ENCODE measurements around the gene CSNK1G3.
"Not testable (repeated sequence)": the region's sequence is repeated elsewhere in the genome, so short reads cannot be mapped to it uniquely, and the experiment has no call there.

Gene CSNK1G3

DNA sequence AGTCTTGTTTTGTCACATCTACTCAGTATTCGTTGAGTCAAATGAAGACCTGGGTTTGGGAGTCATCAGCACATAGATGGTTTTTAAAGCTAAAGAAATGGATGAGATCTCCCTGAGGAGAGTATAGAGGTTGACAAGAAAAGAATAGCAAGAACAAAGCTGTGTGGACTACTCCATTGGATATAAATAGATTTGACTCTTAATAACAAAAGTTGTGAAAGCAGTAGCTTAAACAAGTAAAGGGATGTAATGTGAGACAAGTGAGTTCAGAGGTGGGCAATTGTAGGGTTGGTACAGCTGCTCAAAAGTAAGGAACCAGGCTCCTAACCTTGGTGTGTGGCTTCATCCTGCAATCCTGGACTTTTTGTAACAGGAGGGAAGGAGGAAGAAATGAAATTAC is 49.3 kb downstream of the CSNK1G3 start:
- DNase-seq: no peak

DNA sequence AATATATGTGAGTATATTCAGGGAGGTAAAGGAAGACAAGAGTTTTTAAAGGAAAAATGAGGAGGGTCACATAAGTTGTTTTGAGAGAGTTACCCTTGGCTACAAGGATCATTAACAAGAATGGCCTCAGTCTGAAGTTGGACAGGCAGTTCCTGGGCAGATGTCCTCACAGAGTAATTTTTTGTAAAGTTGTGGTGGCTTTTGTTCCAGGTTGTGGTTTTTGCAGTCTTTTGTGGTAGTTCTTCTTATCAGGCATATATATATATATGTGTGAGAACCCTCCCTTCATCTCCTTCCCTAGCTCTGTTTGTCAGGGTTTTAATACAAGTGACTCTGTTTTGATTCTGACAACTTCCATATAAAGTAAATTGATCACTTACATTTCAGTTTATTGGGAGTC is 60.0 kb downstream of the CSNK1G3 start:
- peak; percentile 21 for DNase-seq

DNA sequence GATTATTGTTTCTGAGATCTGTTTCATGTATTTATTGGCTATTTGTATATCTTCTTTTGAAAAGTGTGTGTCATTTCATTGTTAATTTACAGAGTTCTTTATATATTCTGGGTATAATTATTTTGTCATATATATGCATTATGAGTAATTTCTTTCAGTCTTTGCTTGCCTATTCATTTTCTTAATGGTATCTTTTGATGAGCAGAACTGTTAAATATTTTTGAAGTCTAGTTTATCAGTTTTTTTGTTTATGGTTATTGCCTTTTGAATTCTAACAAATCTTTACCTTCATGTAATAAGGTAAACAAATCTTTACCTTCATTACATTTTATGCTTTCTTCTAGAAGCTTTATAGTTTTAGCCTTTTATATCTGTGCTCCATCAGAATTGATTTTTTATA is 66.4 kb downstream of the CSNK1G3 start:
- DNase-seq: no peak

DNA sequence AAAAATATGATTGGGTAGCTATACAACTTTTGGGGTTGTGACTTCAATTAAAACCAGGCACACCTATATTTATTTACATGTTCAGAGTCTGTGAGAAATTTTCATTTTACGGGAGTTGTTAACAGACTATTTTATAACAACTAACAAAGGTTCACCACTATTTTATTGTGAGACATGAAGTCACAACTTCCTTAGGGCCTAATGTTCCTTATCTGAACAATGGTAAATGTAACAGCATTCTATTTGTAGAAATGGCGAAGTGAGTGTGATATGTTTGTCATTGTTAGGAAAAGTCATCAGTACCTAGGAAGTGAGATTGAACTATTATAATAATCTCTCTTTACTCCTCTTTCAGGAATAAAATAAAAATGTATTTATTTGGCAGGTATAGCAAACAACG is 67.4 kb downstream of the CSNK1G3 start:
- no peak for DNase-seq

DNA sequence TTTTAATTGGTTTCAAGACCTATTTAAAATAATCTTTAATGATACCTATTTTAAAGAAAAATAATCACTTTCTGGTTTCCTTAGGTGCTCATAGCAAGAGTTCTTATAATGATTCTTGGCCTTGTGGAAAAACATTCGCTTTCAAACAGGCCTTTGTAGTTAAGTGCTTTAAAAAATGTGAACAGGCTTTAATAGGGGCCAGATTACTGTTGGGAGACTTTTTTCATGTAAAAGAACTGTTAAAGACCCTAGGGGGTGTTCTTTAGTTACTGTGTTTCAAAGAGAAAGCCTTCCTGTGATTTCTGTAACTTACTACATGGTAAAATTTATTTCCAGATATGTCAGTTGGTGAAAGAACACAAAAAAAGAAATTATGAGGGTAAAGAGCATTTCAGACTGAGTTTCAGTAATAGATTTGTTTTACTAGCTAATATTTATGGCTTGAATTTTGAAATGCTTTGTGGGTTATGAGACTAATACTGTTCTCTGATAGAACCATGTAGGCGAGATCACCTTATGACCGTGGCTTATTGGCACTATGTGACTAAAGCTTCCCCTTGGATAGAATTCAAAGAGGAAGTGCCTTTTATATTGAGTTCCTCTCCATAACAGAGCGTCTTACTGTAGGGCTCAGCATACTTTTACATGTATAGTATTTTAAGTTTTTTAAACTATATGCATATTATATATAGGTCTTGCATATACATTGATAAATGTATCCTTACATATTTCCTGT is 70.7 kb downstream of the CSNK1G3 start:
- peak; percentile 53 for DNase-seq

DNA sequence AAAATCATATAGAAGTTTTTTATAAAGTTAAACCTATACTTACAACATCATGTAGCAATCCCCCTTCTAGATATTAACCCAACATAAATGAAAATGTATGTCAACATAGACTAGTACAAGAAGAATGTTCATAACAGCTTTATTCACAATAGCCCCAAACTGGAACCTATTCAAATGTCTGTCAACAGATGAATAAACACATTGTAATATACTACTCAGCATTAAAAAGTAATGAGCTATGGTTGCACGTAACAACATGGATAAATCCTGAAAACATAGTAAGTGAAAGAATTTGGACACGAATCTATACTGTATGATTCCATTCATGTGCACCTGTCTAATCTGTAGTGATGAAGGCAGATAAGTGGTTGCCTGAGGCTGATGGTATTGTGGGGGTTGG is 73.9 kb downstream of the CSNK1G3 start:
- no peak for DNase-seq

DNA sequence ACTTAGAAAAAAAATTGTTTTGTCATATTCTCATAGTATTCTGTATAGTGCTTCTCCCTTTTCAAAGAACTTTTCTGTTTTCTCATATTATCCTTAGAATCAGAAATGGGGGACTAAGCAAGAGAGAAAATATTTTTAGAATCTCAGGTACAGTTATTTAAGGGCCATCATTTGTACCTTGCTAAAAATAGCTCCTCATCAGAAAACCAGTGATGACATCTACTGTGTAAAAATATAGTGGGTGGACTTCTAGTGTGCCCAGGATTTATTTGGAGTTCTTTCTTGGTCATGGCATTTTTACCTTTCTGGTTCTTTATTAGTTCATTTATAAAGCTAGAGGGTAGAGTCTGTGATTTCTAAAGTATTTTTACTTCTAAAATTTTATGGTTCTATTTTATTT is 82.5 kb downstream of the CSNK1G3 start:
- DNase-seq: no peak

DNA sequence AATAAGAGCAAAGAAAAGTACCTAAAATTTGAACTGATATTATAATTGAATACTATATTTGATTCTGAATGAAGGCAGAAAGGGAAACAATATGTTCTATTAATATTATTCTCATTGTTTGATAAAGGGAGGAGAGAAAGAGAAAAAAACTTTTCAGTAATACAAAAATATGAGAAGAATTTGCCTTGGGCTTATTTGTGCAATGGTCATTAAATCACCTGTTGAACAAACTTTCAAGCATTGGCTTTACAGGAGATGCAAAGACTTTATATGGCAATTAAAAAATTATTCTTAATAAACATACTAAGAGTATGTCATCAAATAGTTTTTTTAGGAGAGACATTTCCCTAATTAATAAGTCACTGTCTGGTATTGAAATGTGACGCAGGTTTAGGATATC is 85.0 kb downstream of the CSNK1G3 start:
- DNase-seq: no peak

DNA sequence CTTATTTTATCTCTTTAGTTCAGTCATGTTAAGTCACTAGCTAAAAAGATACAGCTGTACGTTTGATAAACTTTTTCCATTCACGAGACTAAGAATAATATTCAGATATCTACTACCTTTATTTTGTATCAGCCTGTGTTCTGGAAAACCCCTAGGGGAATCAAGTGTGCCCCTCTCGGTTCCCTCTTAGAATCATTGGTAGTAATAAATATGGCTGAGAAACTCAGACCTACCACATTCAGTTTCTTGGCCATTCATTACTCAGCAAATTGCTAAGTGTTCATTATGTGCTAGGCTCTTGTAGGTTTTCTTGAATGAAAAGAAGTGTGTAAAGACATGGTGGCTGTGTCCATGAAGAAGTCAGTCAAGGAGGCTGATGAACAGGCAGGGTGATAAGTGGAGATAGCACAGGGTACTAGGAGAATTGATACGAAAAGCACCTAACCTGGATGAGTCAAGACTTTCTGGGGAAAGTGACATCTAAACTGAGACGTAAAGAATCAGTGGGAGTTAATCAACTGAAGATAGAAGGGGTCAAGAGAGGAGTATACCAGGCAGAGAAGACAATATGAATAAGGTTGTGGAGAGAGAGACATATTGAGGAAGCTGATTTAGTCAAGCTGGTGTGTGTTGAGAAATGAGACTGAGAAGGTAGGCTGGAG is 86.2 kb downstream of the CSNK1G3 start:
- no peak for DNase-seq

DNA sequence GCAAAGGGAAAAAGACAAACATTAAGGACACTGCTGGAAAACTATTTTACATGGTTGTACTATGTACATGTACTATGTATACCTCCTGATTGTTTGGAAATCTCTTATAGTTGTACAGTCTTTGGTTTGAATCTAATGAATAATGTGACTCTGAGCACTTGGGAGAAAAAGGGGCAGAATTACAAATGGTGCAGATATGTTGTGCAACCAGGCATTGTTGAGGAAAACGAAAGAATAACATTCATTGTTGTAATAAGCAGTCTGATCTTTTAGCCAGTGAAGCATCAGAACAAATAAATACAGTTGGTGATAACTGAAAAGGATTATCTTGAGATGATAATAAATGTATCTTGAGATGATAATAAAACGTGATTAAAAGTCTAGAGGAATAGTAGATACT is 87.2 kb downstream of the CSNK1G3 start:
- no peak for DNase-seq

DNA sequence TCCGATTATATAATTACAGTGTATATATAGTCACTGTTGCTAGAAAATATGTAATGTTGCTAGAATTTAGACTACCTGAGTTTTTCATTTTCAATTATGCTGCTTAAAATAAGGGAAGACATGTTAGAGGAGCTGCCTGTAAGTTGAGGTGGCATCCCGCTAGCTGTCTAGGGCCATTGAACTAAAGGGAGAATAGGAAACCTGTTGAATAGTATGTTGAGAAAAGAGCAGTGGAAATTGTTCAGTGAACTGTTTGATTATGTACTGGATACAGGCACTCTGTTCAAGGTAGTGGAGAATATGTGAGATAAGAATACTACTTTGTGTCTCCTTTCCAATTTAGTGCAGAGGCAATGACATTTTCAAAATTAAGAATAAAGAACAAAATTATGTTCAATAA is 89.6 kb downstream of the CSNK1G3 start:
- DNase-seq: no peak

DNA sequence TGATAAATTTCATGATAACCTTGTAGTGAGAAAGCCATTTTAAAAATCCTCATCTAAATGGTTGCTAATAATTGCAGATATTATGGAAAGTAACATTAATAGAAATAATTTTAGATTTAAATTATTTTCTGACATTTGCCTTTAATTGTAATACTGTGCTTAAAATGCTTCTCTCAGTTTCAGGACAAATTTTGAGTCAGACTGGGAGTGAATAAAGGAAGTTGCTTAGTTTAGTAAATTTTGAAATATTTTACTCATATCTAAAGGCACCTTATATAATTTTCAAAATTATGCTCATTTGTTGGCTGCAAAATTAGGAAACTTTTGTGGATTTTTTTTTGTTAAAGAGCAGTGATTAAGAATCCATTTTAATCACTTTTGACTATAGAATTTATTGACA is 93.8 kb downstream of the CSNK1G3 start:
- DNase-seq: no peak

DNA sequence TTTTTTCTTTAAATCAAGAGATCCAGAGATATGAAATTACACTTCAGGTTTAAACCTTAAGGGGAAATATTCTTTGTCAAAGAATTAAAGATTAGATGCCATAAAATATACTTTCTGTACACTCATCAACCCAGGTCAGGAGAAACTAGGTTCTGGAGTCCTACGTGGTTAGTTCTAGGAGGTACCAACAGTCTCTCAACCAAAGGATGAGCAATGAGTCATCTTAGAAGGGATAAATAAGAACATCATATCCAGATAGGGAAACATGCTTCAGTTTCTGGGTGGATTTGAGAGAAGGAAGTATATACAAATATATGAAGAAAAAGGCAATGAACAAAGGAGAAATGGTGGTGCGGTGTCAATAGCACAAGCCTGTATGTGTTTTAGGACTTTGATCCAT is 98.2 kb downstream of the CSNK1G3 start:
- peak; percentile 14 for DNase-seq

DNA sequence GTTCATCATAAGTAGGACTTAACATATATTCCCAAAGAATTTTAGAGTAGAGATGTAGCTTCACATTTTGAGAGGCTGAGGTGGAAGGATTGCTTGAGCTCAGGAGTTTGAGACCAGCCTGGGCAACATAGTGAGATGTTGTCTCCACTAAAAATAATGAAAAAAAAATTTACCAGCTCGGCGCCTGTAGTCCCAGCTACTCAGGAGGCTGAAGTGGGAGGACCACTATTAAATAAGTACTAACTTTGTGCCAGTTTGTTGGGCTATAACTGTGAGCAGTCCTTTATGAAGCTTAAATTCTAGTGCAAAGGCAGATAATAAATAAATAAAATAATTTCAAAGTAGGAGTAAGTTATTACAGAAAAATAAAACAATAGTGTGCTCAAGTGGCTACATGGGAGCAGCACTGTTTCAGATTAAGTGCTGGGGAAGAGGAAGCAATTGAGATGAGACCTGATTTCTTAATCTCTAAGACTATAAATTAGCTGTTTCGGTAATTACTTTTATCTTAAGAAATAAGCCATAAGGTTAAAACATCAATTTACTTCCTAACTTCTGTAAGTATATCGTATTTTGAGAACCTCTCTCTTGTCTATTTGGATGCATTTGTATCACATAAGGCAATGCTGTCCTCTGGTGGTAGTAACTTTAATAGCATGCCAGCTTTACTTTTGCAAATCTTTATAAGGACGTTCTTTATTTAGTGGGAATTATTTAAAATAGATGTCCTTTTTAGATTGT is 98.9 kb downstream of the CSNK1G3 start:
- peak; percentile 51 for DNase-seq

DNA sequence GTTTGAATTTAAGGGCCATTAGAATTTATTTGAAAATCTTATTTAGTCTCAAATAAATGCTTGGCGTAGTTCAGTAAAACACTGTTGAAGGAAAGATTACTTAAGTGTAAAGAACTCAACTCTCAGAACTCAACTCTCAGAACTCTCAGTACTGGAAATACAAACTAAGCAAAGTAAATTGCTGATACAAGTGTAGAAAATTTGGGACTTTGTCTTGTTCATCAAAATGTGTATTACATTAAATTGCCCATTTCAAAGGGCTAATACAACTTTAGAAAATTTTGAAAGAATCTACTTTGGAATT is 99.4 kb downstream of the CSNK1G3 start:
- no peak for DNase-seq

DNA sequence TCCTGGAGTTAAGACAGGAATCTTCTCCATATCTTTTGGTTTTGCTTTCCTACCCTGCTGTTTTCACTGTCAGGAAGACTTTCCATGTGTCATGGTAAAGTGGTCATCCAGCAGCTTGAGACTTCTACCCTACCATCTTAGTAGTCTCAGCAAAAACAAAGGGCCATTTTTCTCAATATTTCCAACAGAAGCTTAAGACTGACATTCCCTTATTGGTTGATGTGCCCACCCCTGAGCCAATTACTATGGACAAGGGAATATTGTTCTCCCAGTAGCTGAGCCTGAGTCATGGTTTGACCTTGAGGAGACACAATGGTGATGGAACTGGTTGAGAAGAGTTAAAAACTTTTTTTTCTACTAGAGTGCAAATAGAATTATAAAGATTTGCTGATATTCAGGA is 105.6 kb downstream of the CSNK1G3 start:
- no peak for DNase-seq

DNA sequence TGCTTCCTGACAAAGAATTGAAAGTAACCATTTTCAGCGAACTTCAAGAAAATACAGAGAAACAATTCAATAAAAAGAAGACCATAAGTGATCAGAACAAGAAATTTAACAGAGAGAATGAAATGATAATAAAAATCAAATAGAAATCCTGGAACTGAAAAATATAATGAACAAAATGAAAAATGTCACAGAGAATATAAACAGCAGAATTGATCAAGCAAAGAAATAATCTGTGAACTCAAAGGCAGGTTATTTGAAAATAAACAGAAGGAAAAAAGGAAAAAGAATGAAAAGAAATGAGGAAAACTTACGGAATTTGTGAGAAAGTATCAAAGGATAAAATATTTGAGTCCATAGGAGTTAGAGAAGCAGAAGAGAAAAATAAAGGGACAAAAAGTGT is 114.1 kb downstream of the CSNK1G3 start:
- DNase-seq: no peak

DNA sequence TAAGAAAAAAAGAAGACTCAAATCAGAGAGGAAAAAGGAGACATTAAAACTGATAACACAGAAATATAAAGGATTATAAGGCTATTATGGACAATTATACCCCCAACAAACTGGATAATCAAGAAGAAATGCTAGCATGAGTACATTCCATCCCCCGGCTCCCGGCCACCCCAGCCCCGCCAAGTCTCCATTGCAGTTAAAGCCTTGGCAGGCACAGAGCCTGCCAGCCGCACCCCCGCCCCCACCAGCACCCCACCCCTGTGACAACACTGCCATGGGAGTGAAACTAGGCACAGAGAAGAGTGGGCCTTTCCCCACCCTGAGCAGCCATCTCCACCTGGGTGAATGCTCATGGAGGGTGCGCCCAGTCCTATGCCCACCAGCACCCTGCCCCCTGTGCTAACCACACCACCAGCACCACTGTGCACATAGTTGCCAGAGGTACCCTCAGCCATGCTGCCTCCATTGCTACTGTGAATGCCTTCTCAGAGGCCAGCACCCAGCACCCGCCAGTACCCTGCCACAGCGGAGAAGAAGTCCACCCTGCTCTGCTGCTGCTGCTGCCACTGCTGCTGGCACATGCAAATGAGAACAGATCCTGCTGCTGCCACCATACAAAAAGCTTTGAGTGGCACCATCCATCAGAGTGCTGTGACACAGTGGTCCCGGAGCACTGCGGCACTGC is 117.0 kb downstream of the CSNK1G3 start:
- DNase-seq: no peak

DNA sequence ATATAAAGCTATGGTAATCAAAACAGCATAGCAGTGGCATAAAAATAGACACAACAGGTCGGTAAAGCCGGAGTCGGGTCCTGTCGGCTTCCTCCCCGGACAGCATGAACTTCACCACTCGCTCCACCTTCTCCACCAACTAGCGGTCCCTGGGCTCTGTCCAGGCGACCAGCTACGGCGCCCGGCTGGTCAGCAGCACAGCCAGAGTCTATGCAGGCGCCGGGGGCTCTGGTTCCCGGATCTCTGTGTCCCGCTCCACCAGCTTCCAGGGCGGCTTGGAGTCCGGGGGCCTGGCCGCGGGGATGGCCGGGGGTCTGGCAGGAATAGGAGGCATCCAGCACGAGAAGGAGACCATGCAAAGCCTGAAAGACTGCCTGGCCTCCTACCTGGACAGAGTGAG is 124.0 kb downstream of the CSNK1G3 start:
- no peak for DNase-seq

DNA sequence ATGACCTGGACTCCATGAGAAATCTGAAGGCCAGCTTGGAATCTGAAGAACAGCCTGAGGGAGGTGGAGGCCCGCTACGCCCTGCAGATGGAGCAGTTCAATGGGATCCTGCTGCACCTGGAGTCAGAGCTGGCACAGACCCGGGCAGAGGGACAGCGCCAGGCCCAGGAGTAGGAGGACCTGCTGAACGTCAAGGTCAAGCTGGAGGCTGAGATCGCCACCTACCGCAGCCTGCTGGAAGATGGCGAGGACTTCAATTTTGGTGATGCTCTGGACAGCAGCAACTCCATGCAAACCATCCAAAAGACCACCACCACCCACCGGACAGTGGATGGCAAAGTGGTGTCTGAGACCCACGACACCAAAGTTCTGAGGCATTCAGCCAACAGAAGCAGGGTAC is 125.1 kb downstream of the CSNK1G3 start:
- not testable (repeated sequence) for DNase-seq

DNA sequence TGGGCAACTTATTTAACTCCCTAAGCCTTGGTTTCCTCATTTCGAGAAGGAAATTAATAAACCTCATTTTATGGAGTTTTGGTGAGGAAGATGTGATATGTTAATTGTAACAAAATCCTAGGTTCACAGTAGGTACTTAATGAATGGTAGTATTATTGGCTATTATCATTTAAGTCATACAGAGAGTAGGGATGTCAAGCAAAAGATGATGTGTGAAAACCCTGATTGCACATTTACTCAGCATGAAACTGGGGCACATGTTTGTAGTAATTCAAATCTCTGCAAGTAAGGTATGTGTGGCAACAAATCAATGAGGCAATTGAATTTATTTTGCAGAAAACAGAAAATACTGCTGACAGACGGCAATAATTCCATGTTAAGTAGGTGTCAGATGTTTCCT is 127.3 kb downstream of the CSNK1G3 start:
- no peak for DNase-seq

DNA sequence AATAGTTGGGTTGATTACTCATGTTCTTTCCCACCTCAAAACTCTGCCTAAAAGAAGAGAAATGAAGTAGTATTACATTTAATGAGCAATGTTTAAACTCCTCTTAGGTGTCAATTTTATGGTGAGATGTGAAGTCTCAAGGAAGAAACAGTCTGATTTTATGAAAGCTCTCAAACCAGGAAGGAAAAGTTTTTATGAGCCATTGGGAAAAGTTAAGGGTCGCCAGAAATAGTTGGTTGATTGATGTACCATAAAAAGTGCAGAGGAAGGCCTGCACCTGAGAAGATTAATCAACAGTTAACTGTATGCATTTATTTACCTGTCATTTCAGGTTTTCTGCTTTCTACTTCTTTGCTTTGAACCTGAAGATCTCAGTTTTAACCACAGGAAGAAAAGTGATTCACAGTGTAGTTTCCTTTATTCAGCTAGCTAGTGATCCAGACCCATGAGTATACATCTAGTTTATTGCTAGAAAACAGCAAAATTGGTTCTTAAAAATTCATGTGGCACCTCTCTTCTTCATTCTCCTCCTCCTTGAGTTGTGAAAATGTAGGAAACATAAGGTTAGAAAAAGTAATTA is 133.1 kb downstream of the CSNK1G3 start:
- DNase-seq: no peak

DNA sequence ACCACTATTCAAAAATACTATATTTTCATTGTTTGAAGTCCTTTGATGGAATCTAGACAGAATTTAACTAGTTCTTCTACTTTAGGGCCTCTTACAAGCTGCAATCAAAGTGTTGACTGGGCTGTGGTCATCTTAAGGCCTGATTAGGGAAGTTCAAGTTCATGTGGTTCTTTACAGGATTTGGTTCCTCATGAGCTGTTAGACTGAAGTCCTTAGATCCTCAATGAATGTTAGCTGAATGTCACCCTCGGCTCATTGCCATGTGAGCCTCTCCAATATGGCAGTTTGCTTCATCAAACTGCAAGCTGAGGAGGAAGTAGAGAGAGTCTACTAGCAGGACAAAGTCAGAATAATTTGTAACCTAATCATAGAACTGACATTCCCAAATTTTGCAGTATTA is 135.1 kb downstream of the CSNK1G3 start:
- DNase-seq: peak; percentile 97
